Suprapubic skin (tissue), 3 donors: Measurements from ENCODE around the gene RYR1.

Experiments used
- EP300 ChIP-seq: sonication (generic); formaldehyde crosslinking; IDR thresholded peaks from one replicate; pipeline ENCODE4 v1.6.1; 2017; ENCODE audit warnings: antibody characterized with exemption
- POLR2A ChIP-seq, 2 donors: fragments of 450-650 bp; IDR thresholded peaks; one replicate each; pipeline ENCODE4 v1.6.1; 2017; ENCODE audit warnings: antibody characterized with exemption in 2 of 2, mild to moderate bottlenecking in 2 of 2, moderate library complexity in 2 of 2
- TF ChIP-seq, protein P1 (sequence below), 2 donors: fragments of 200-600 bp in 1 of 2; fragments of 450-650 bp in 1 of 2; sonication (generic) in 1 of 2; IDR thresholded peaks; one replicate each; pipeline ENCODE4 v1.5.1; 2016 to 2019; ENCODE audit warnings: antibody characterized with exemption in 2 of 2, mild to moderate bottlenecking in 1 of 2, moderate library complexity in 1 of 2

DNA sequence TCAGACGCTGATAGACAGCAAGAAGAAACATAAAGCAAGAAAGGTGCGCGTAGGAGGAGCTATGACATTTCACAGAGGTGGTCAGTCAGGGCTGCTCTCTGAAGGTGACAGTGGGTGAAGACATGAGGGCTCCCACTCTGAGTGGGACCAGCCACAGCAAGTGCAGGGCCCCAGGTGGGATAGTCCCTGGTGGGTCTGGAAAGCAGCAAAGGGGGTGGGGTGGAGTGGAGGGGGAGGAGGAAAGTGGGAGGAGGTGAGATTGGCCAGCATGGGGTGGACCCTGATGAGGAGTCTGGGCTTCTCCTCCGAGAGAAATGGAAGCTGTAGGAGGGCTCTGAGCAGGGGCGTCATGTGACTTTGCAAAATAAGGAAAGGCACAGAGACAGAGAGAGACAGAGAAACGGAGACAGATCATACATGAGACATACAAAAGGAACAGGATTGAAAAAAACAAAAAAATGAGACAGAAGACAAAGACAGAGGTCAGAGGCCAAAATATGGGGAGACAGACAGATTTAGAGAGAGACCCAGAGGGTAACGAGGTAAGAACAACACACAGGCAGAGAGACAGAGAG, 181.6 kb downstream of the RYR1 start:
- TF ChIP-seq, protein P1, sequence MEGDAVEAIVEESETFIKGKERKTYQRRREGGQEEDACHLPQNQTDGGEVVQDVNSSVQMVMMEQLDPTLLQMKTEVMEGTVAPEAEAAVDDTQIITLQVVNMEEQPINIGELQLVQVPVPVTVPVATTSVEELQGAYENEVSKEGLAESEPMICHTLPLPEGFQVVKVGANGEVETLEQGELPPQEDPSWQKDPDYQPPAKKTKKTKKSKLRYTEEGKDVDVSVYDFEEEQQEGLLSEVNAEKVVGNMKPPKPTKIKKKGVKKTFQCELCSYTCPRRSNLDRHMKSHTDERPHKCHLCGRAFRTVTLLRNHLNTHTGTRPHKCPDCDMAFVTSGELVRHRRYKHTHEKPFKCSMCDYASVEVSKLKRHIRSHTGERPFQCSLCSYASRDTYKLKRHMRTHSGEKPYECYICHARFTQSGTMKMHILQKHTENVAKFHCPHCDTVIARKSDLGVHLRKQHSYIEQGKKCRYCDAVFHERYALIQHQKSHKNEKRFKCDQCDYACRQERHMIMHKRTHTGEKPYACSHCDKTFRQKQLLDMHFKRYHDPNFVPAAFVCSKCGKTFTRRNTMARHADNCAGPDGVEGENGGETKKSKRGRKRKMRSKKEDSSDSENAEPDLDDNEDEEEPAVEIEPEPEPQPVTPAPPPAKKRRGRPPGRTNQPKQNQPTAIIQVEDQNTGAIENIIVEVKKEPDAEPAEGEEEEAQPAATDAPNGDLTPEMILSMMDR (IDR thresholded peaks at IDR 0.05), result no peak
- TF ChIP-seq POLR2A (IDR thresholded peaks at IDR 0.05), result no peak
- TF ChIP-seq EP300, result no peak
